Activated T-cell treated with anti-CD3 and anti-CD28 coated beads, Interleukin-2, amount 50 U/mL, for 1 hour (primary cell): ENCODE data around the gene METAP2.

Experiments
- DNase-seq: peaks from one replicate; pipeline ENCODE4 v3.0.0-alpha.2; 2020

Gene METAP2

DNA sequence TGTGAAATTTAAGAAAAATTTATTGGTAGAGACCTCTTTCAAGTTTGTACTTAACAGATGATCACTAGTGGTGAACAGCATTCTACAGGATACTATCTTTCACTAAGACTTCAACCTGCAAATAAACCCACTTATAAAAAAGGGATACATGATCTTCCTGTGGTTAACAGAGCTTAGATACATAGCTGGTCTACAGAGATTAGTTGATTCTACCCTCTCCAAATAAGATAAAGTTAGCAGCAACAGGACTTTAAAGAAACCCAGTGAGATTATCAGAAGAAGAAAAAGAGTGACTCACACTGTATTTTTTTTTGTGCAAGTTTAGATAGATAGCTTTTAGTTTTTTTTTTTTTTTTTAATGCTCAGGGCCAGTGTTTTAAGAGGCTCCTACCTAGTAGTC lies 42.8 kb downstream of the METAP2 start:
- no peak for DNase-seq

DNA sequence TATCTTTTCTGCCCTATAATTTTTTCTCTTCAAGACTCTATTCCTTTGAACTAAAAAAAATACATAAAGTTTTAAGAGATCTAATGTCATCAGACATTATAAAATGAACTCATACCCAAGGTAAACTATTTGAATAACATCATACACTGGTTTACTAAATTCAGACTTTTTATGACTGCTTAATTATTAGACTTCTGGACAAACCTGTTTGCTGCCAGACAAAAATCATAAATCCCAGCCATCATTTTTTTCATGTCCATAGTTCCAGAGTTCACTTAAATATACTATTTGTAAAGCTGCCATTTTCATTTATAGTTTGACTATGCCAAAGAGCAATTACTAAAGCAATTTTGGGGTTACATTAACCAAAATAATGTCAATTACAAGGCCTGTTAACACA lies 43.3 kb downstream of the METAP2 start:
- DNase-seq: no peak

DNA sequence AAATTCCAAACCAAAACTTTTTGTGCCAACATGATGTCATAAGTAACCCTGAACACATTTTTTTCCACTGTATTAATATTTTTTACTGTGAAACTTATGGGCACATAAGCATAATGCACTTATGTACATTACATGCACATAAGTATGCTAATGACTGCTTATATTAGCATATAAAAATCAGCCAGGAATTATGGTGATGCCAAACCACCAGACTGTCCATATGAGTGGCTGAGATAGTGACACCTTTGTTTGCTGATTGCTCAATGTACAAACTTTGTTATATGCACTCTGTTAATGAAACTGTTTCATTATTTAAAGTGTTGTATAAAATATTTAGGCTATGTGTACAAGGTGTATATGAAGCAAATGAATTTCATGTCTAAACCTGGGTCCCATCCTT lies 45.0 kb downstream of the METAP2 start:
- no peak for DNase-seq

DNA sequence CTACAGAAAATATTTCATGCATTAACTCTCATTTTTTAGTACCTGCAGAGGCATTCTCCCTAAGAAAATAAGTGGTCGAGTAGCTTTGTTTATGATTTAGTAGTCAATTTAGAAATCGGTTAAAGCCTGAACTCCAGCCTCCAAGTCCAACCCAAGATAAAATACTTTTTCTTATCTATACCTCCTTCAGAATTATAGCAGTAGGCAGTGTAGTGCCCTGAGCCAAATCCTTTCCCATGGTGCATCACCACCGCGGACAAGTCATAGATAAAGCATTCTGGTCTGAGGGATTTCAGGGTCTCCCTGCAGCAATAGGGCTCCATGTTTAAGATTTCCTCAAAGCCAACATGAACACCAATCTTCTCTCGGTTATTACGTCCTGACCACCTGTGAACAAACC lies 46.9 kb downstream of the METAP2 start:
- no peak for DNase-seq

DNA sequence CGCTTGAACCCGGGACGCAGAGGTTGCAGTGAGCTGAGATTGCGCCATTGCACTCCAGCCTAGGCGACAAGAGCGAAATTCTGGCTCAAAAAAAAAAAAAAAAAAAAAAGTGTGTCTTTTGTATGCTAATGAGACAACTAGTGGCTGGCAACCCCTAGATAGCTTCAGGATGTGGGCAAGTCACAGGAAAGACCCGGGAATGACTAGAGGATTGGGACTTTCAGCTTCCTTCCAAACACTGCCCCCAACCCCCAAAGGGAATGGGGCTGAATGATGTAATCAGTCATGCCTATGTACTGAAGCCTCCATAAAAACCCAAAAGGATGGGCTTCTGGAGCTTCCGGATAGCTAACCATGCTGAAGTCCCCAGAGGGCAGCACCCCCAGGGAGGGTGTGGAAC lies 48.7 kb downstream of the METAP2 start:
- no peak for DNase-seq

DNA sequence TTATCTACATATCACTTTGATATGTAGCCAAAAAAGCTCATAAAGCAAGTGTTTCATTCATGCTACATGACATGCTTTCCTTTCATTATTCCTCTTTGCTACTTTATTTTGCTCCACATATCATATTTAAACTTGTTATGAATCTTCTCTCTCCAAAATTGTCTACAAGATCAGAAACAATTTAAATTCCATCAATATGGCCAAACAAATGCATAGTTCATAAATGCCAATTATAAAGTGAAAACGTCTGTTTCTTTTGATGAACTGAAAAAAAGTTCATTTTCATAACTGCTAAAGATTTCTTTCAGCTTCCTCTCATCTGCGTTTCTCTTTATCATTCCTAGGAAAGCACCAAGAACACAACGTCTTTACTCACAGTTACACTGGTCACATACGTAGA lies 54.5 kb downstream of the METAP2 start:
- DNase-seq: no peak

DNA sequence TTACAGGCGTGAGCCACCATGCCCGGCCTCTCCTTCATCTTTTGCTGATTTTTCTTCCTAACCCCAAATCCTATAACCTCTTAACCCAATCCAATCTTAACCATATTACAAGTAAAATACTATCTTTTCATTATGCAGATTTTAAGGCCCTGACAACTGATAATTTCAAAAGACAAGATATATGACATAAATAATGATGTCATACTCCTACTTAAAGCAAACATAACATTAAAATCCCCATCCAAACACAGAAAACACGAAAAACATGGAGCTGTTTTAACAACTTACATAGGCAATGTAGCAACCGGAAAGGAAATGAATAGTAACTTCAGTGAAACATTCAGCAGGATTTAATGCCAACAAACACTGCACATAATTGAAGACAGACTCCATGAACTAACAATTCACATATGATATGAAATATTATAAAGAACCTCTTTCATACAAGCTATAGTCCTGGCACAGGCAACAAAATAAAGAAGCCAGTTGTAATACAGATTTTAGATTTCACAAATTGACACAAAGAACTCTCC lies 55.8 kb downstream of the METAP2 start:
- no peak for DNase-seq

DNA sequence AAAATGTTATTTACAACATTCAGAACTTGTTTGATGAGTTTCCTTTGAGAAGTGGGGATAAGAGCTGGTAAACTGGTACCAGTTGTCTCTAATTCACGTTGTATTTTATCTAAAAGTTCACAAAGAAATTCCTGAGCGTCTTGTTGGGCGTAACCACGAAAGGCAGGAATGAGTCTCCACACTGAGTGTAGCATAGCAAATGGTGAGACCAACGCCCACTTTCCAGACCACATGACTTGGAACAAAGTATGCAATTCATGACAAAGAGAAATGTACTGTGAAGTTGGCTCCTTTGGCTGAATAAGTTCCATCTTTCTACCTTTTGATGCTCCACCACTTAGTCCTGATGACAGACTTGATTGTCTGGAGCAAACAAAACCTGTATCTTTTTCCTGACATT lies 58.9 kb downstream of the METAP2 start:
- no peak for DNase-seq

DNA sequence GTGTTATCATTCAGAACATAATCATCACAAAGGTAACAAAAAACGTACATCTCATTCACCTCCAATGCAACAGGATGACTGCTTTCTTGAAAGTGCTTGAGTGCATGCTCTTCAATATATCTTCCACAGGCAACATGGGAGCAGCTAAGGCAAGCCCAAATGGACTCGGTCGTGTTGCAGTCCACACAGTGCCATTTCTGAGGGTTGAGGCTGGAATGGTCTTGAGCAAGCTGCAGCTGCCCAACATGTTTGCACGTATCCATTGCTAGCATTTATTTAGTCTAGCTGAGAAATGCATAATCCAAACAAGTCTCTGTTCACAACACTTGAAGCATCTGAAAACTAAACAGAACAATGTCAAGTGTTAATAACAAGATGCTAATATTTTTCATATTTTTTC lies 60.0 kb downstream of the METAP2 start:
- no peak for DNase-seq

DNA sequence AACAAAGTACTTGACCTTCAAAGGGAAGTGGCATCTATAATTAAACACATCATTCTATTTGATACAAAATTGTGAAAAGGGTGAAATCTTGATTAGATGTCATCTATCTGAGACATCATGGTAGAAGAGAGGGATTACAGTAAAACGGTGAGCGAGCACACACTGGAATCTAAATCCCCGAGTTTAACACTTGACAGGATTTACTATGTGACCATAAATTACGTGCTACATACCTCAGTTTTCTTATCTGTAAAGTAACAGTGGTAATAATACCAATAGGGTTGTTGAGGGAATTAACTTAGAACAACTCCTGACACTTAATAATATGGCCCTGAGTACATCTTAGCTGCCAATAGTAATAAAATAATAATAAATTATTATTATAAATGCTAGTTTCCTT lies 64.1 kb downstream of the METAP2 start:
- DNase-seq: no peak

DNA sequence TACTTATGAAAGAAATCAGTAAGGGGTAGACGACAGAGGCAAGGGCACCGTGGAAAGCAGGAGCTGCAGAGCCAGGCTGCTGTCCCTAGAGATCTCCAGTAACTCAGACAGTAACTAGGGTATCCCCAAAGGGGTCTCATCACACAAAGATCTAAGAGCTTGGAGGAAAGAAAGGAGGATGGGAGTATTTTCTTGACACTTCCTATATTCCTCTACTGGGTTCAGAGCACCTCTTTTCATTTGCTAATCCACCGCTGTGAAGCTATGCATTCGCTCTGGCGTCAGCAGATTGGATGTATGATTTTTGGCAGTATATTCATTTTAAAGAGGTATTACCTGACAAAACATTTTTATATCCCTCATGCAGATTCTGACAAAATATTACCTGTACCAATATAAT lies 64.7 kb downstream of the METAP2 start:
- no peak for DNase-seq

DNA sequence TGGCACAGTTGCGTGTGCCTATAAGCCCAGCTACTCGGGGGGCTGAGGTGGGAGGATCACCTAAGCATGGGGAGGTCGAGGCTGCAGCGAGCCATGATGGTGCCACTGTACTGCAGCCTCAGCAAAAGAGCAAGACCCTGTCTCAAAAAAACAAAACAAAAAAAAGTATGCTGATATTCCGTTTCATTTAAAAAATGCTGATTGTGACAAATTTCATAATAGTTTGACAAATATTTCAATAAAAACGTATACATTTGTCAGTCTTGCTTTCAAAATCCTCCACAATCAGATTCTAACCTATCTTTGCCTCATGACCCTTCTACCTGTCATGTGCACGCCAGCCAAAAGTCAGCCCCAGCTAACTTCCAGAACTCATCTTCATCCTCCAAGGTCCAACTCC lies 67.5 kb downstream of the METAP2 start:
- no peak for DNase-seq

DNA sequence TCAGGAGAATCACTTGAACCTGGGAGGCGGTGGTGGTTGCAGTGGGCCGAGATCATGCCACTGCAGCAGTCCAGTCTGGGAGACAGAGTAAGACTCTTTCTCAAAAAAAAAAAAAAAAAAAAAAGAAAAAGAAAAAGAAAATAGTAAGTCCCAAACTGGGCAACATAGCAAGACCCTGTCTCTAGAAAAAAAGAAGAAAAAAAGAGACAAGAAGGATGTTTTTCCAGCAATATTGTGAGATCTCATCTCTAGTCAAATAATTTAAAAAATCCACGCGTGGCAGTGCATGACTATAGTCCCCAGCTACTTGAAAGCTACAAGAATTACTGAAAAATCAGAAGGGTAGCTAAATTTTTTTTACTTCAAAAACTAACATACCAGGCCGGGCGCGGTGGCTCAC lies 69.4 kb downstream of the METAP2 start:
- no peak for DNase-seq

DNA sequence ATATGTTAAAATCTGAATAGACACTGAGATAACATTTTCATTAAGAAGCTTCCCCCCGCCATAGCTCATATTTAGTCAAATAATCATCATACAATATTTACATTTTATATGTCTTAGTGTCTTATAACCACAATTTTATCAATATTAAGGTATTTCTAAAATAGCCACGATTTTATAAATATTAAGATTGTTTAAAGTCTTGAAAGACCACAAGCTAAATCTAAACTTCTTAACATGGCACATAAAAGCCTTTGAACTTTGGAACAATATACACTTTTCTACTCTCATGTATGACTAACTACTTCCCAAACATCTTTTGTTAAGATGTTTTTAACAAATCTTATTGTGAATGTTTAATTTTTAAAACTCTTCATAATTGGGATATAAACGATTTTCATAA lies 70.8 kb downstream of the METAP2 start:
- DNase-seq: no peak

DNA sequence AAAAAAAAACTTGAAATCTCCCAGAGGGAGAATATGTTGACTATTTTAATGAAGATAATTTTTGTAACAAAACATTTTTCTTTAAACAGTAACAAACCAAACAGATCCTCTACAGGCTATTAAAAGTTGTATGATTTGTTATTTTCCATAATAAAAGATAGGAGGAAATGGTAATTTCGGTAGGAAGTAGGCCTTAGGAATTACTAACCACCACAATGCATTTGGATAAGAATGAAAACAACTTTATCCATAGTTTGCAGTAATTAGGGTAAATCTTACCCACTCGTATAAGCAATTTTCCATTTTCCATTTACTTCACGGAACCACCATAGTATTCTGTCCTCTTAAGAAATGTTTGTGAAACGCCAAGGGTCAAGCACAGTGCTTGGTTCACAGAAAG lies 71.4 kb downstream of the METAP2 start:
- DNase-seq: no peak

DNA sequence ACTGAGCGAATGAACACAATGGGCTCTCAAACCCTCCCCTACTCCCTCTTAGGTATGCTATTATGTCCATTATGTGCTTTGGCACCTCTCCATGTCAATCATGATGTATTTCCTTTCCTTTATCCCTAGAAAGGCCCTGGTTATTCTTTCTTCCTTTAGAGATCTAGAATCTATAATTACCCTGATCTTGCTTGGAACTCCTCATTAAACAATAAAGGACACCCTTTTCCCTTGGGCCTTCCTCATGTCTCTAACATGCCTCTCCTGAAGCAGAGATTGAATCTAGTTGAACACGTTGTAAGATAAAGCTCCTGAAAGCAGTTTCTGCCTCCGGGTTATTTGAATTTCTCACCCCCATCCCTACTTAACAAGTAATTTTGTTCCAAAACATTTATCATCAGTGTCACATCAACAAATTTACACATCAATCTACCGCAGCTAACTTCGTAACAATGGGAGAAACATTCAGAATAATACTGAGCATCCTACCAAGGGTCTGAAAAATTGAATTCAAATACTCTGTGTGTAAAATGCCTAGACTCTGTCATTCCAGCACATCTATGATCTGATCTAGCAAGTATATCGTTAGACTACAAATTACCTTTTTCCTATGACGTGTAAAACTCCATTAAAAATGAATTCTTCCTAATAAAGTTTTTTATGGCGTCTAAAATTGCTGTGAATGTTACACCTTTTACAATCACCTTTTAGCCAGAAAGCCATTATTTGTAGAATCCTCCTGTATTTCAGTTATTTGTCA lies 72.0 kb downstream of the METAP2 start:
- DNase-seq: no peak

DNA sequence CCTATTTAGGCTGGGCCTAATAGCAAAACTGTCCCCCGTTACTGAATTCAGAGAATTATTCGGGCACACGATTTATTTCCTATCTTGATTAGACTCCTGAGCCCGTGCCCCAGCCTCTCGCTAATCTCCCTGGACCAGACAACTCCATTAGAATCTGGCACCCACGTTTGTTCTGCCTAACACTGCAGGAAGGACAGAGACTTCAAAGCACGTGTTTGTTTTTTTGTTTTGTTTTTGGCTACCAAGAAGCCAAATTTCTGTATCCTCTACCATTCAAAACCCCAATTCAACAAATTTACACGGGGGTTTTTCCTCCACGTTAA lies 72.5 kb downstream of the METAP2 start:
- DNase-seq: no peak

DNA sequence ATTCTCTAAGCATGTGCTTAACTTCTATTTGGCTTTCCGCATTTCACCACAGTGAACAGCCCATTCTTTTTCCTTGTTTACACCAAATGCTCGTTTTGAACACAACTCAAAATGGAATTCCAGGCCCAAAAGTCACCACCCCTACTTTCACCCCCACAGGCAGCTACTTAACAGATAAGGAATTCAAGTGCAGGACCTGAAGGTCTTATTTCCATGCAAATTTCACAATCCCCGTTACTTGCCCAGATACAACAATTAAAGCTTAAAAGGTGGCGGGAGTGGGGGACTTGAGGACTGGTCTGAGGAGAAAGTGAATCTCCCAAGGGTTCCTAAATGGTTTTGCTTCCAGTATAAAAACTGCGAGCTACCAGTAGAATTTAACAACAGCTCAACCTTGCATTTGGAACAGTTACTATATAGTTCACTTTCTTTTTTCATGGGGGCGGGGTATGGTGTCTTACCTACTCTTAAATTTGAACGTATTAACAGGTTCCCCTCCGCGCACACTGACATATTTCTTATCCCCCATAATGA lies 73.6 kb downstream of the METAP2 start:
- no peak for DNase-seq

DNA sequence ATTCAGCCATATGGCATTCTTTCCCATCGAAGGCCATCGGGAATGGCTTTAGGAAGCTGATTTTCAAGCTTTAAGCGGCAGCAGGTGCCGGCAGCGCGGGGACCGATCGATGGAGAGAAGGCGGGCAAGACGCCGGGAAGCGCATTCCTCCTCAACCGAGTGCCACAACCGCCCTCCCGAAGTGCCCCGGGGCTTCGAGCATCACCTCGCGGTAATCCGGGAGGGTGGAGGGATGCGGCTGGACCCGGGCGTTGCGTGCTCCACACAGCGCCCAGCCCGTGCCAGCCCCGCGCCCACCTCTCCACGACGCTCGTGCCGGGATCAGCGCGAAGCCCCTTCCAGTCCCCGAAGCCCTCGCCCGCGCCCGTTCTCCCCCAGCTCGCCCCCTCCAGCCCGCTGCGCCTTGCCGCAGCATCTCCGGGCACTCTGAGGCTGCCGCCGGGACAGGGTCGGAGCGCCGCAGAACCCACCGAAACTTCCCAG lies 74.1 kb downstream of the METAP2 start:
- peak; percentile 52 for DNase-seq

DNA sequence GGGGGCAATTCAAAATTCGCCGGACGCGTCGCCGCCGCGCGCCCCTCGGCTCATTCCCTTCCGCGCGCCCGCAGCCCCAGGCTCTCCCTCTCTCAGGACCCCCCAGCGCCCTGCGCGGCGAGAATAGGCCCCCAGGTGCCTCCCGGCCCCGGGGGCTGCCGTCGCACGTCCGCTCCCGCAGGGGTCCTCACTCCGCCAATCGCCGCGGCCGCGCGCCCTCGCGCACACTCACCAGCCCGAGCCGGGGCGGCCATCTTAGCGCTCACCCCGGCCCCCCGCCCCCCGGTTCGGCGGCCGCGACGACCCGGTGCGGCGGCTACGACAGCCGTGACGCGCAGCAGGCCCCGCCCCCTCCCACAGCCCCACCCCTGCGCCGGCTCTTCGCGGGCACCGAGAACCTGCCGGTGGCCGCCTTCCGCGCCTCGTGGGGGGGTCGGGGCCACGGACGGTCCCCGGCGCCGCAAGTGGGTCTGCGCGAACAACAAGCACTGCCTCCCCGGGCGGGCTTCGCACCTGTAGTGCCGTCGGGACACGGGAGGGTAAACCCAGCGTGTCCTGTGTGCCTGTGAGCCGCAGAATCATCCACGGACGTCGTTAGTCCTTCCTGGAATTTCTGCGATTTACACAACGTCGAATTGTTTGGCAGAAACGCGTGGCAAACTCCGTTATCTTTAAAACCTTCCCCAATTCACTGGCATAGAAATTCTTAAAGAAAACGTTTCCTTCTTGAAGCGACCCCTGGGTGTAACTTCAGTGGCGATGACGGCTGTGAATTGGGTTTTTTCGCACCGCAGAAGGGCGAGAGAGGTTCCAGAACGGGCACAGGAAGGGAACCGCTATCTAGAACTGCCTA lies 74.8 kb downstream of the METAP2 start:
- peak; percentile 78 for DNase-seq

DNA sequence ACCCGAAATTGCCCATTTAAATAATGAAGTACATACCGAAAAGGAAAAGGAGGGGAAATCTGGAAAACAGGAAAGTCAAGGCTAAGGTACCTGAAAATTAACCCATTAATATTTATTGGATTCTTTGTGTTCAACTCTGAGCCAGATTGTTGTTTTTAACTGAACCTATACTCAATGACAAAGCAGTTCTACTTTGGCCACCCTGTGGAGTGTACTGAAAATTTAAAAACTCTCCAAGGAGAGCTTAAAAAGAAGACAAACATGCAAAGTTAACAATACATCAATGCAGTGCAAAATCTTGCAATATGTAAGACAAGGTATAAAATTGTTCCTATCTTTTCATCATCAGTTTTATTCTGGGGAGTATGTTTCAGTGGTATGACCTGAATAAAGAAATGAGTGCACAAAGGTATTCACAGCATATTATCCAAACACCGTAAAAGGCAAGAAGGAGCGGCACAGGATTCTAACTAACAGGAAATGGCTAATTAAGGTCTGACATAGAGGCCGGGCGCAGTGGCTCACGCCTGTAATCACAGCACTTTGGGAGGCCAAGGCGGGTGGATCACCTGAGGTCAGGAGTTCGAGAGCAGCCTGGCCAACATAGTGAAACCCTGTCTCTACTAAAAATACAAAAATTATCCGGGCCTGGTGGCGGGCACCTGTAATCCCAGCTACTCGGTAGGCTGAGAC lies 75.6 kb downstream of the METAP2 start:
- no peak for DNase-seq

DNA sequence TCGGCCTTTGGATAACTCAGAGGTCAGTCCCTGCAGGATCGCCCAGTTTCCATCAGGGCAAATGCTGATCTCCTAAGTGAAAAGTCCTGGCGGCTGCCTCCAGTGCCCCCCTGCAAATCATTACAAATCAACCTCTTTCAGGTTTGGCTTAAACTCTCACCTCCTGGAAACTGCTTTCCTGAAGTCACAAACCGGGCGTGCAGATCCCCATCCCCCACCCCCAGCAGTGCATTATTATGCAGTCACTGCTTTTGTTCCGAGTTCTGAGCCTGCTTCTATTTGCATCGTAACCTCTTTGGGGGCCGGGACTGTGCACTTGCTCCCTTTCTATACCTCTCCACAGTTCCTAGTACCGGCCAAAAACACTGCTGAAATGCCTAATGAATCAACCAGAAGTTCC lies 77.4 kb downstream of the METAP2 start, which contains the start of gene USP44:
Gene USP44 (minus strand): TSS at position 172 of the 400 bp plus-strand sequence. CDS start 17,220 bp downstream, outside the sequence.
- no peak for DNase-seq

DNA sequence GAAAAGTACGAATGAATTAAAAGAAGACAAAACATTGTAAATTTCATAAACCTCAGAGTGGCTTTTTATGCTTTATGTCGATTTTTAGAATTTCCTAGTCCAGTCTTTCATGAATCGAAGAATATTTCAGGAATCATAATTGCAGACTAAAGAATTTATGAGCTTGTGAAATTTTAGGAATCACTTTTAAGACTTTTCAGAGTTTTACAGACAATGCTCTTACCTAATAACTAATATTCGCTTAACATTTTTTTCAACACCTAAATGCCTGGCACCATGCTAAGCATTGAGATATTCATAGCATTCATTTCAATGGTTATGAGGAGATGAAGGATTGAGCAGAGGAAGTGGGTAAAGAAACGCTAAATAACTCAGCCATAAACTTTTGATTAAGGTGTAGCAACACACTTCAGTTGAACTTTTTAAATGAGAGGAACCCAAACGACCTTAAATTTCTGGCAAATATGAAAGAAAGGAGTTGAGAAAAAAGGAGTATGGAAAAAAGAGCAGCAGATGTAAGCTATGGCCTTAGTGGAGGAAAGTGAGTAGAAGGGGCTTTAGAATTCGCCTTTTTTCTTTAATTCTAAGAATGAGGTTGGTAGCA lies 78.1 kb downstream of the METAP2 start:
- DNase-seq: no peak
